Mesendoderm (in vitro differentiated cells): ENCODE results near the gene ASB13.

Source experiments
- DNase-seq: peaks from one replicate; pipeline ENCODE4 v3.0.0; 2013
- H2AK5ac ChIP-seq: 2 replicates; pipeline ENCODE4 v1.6.1; 2013; ENCODE audit warnings: low read length, inconsistent platforms
- H2BK120ac ChIP-seq: 2 replicates; pipeline ENCODE4 v1.6.1; 2013; ENCODE audit warnings: low read depth, mild to moderate bottlenecking, low read length, moderate library complexity, mixed read lengths
- H2BK15ac ChIP-seq: replicated peaks from 2 replicates; pipeline ENCODE4 v1.6.1; 2013; ENCODE audit warnings: low read depth, mild to moderate bottlenecking, moderate library complexity
- H2BK5ac ChIP-seq: 2 replicates; pipeline ENCODE4 v1.6.1; 2013; ENCODE audit warnings: low read length, inconsistent platforms
- H3K18ac ChIP-seq: 2 replicates; pipeline ENCODE4 v1.6.1; 2013; ENCODE audit warnings: mild to moderate bottlenecking, low read length, mixed read lengths
- H3K23ac ChIP-seq: one replicate; pipeline ENCODE4 v1.6.1; 2013; ENCODE audit warnings: low read length
- H3K27ac ChIP-seq: 2 replicates; pipeline ENCODE4 v1.5.1; 2013; ENCODE audit warnings: low read depth, mild to moderate bottlenecking, inconsistent platforms, low read length, moderate library complexity
- H3K27me3 ChIP-seq: 2 replicates; pipeline ENCODE4 v1.6.1; 2013; ENCODE audit warnings: low read length, control low read depth, mild to moderate bottlenecking, inconsistent platforms; ENCODE audit not compliant: insufficient read depth, poor library complexity
- H3K36me3 ChIP-seq: 2 replicates; pipeline ENCODE4 v1.6.1; 2013; ENCODE audit warnings: low read length, inconsistent platforms; ENCODE audit not compliant: control insufficient read depth, insufficient read depth
- H3K4ac ChIP-seq: one replicate; pipeline ENCODE4 v1.6.1; 2013; ENCODE audit warnings: low read depth, mild to moderate bottlenecking, low read length, moderate library complexity
- H3K4me1 ChIP-seq: 2 replicates; pipeline ENCODE4 v1.6.1; 2013; ENCODE audit warnings: low read depth, low read length, inconsistent platforms; ENCODE audit not compliant: control insufficient read depth
- H3K4me2 ChIP-seq: 2 replicates; pipeline ENCODE4 v1.6.1; 2013; ENCODE audit warnings: low read length
- H3K4me3 ChIP-seq: 2 replicates; pipeline ENCODE4 v1.5.1; 2013; ENCODE audit warnings: mild to moderate bottlenecking, low read length
- H3K56ac ChIP-seq: one replicate; pipeline ENCODE4 v1.6.1; 2013; ENCODE audit warnings: low read length
- H3K79me1 ChIP-seq: 2 replicates; pipeline ENCODE4 v1.6.1; 2013; ENCODE audit warnings: low read length, inconsistent platforms
- H3K79me2 ChIP-seq: 2 replicates; pipeline ENCODE4 v1.6.1; 2013; ENCODE audit warnings: mild to moderate bottlenecking, low read length; ENCODE audit not compliant: control insufficient read depth, insufficient read depth
- H3K9ac ChIP-seq: 2 replicates; pipeline ENCODE4 v1.6.1; 2013; ENCODE audit warnings: low read length, inconsistent platforms
- H4K5ac ChIP-seq: one replicate; pipeline ENCODE4 v1.6.1; 2013; ENCODE audit warnings: low read length
- H4K8ac ChIP-seq: one replicate; pipeline ENCODE4 v1.6.1; 2013; ENCODE audit warnings: low read depth, mild to moderate bottlenecking, control low read depth, low read length, moderate library complexity
- WGBS: extraction: QIAGEN DNeasy Blood & Tissue Kit; methylation state at CpG from one replicate; pipeline ENCODE4 v1.1.7; 2013; ENCODE audit warnings: low lambda C conversion rate, missing lambda C conversion rate; ENCODE audit not compliant: insufficient coverage; ENCODE audit errors: extremely low coverage; 5-methylcytosine and 5-hydroxymethylcytosine counted together

The ASB13 gene

GRCh38 chr10:5608608-5609220 lies 57.7 kb downstream of the ASB13 start:
- DNase-seq: no peak
- no peaks in the 10 kb centered on the region for H3K27me3 ChIP-seq
- H4K8ac ChIP-seq: no peak overlapping the region
- no peaks in the 10 kb centered on the region for H3K79me2 ChIP-seq
- H3K79me1 ChIP-seq: no peaks in the 10 kb centered on the region
- H3K56ac ChIP-seq: no peak overlapping the region
- no peak overlapping the region for H2BK5ac ChIP-seq
- H3K4me1 ChIP-seq: no peaks in the 10 kb centered on the region
- no peaks in the 10 kb centered on the region for H3K36me3 ChIP-seq
- H2AK5ac ChIP-seq: no peak overlapping the region
- no CpG with 5 or more reads among the region's 12 CpGs for WGBS
- no peak overlapping the region for H3K18ac ChIP-seq
- H2BK120ac ChIP-seq: no peak overlapping the region
- no peak overlapping the region for H3K27ac ChIP-seq
- no peak overlapping the region for H3K23ac ChIP-seq
- H3K9ac ChIP-seq: no peak overlapping the region
- H4K5ac ChIP-seq: no peak overlapping the region
- H3K4me3 ChIP-seq: no peak overlapping the region
- H3K4me2 ChIP-seq: no peak overlapping the region
- H3K4ac ChIP-seq: no peak overlapping the region
- no peak overlapping the region for H2BK15ac ChIP-seq

- no CpG with 5 or more reads among the region's 7 CpGs for WGBS
These were observed 58.8 kb downstream of the ASB13 start for GRCh38 chr10:5607594-5607993.

GRCh38 chr10:5606864-5607263 lies 59.5 kb downstream of the ASB13 start:
- no peak overlapping the region for H3K23ac ChIP-seq
- no peak overlapping the region for H3K4ac ChIP-seq
- H3K56ac ChIP-seq: no peak overlapping the region
- no peak overlapping the region for H3K27ac ChIP-seq
- no peak overlapping the region for H4K5ac ChIP-seq
- H3K4me1 ChIP-seq: no peaks in the 10 kb centered on the region
- no peak overlapping the region for H2BK120ac ChIP-seq
- H3K36me3 ChIP-seq: no peaks in the 10 kb centered on the region
- H3K18ac ChIP-seq: no peak overlapping the region
- H3K4me2 ChIP-seq: no peak overlapping the region
- no peak overlapping the region for H2AK5ac ChIP-seq
- no peak overlapping the region for H3K9ac ChIP-seq
- no peak for DNase-seq
- H3K79me2 ChIP-seq: no peaks in the 10 kb centered on the region
- H2BK5ac ChIP-seq: no peak overlapping the region
- no peak overlapping the region for H3K4me3 ChIP-seq
- WGBS: no CpG with 5 or more reads among the region's 10 CpGs
- H2BK15ac ChIP-seq: no peak overlapping the region
- H3K27me3 ChIP-seq: no peaks in the 10 kb centered on the region
- H3K79me1 ChIP-seq: no peaks in the 10 kb centered on the region
- no peak overlapping the region for H4K8ac ChIP-seq

More at GRCh38 chr10:5607594-5607993, 58.8 kb downstream of the ASB13 start:
- no peak overlapping the region for H3K56ac ChIP-seq
- H3K79me2 ChIP-seq: no peaks in the 10 kb centered on the region
- no peak overlapping the region for H3K18ac ChIP-seq
- no peak overlapping the region for H3K4ac ChIP-seq
- H2BK15ac ChIP-seq: no peak overlapping the region
- H2BK120ac ChIP-seq: no peak overlapping the region
- no peak overlapping the region for H3K4me3 ChIP-seq
- H3K4me2 ChIP-seq: no peak overlapping the region
- no peak overlapping the region for H3K23ac ChIP-seq
- H4K5ac ChIP-seq: no peak overlapping the region
- no peaks in the 10 kb centered on the region for H3K4me1 ChIP-seq
- H3K9ac ChIP-seq: no peak overlapping the region
- no peak overlapping the region for H2BK5ac ChIP-seq
- H3K36me3 ChIP-seq: no peaks in the 10 kb centered on the region
- H3K27ac ChIP-seq: no peak overlapping the region
- H3K27me3 ChIP-seq: no peaks in the 10 kb centered on the region
- H3K79me1 ChIP-seq: no peaks in the 10 kb centered on the region
- H4K8ac ChIP-seq: no peak overlapping the region
- H2AK5ac ChIP-seq: no peak overlapping the region
- DNase-seq: no peak

GRCh38 chr10:5606321-5606720 lies 60.1 kb downstream of the ASB13 start:
- Histone ChIP-seq H4K8ac (no peak overlapping the region), H3K18ac (no peak overlapping the region), H3K56ac (no peak overlapping the region), H2BK5ac (no peak overlapping the region), H2BK120ac (no peak overlapping the region), H3K79me1 (no peaks in the 10 kb centered on the region), H4K5ac (no peak overlapping the region), H3K9ac (no peak overlapping the region), H3K36me3 (no peaks in the 10 kb centered on the region), H3K23ac (no peak overlapping the region), H3K4me1 (no peaks in the 10 kb centered on the region), H3K27me3 (no peaks in the 10 kb centered on the region), H3K4ac (no peak overlapping the region), H3K27ac (no peak overlapping the region), H3K4me3 (no peak overlapping the region), H3K79me2 (no peaks in the 10 kb centered on the region), H3K4me2 (no peak overlapping the region), H2BK15ac (no peak overlapping the region), H2AK5ac (no peak overlapping the region)
- no CpG with 5 or more reads among the region's 8 CpGs for WGBS
- DNase-seq: no peak

GRCh38 chr10:5604961-5605360 lies 61.4 kb downstream of the ASB13 start:
- Histone ChIP-seq H3K4me1 (no peaks in the 10 kb centered on the region), H3K56ac (no peak overlapping the region), H4K5ac (no peak overlapping the region), H2BK5ac (no peak overlapping the region), H2AK5ac (no peak overlapping the region), H3K23ac (no peak overlapping the region), H3K4me3 (no peak overlapping the region), H3K27ac (no peak overlapping the region), H3K9ac (no peak overlapping the region), H3K18ac (no peak overlapping the region), H3K79me2 (no peaks in the 10 kb centered on the region), H3K36me3 (no peaks in the 10 kb centered on the region), H2BK120ac (no peak overlapping the region), H2BK15ac (no peak overlapping the region), H3K27me3 (no peaks in the 10 kb centered on the region), H4K8ac (no peak overlapping the region), H3K4ac (no peak overlapping the region), H3K79me1 (no peaks in the 10 kb centered on the region), H3K4me2 (no peak overlapping the region)
- no CpG with 5 or more reads among the region's 7 CpGs for WGBS
- no peak for DNase-seq
